Measurements from ENCODE around the gene RTRAF. TPM values are rescaled to one million over a fixed set of nuclear protein-coding genes. Genes with fewer than 3 reads are reported as not detected.

Gene RTRAF
- total and polyA plus RNA-seq, 2 donors (not counting 1 experiment from before 2014, with no cell fraction given), result 34.7 to 91.1 TPM

DNA sequence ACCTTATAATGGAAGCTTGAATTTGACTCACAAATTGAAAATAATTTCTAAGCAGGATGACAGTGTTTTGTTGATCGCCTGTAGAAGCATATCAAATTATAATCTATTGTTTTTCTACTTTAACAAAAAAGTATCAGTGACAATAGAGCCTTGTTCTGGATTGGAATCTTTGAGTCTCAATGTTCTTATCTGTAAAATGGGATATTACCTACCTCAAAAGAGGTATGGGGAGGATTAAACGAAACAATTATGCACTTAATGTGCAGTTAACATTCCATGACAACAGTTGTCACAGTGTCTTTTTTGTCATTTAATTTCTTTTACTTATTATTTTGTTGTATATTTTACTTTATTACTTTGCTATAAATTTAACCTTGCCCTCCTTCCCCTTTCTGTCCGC is 1.1 kb downstream of the RTRAF start:
- Histone ChIP-seq H2AFZ (ENCODE audit: insufficient read depth, low read depth, low read length, poor library complexity, severe bottlenecking) (peak overlapping the region; percentile 87), H3K27ac (ENCODE audit: low read length in 2 of 2) (peak overlapping the region in 1 of 2 donors; percentile 95), H3K4me2 (replicated peaks; ENCODE audit: low read depth, low read length, poor library complexity, severe bottlenecking) (peak overlapping the region; percentile 75), H4K20me1 (ENCODE audit: control insufficient read depth, insufficient read depth, low read length, poor library complexity, severe bottlenecking) (peaks cover 4% of the 10 kb centered on the region), H3K27me3 (replicated peaks in 1 of 4; ENCODE audit: control extremely low read depth in 1 of 4, control insufficient read depth in 3 of 4, insufficient read depth in 4 of 4, low read length in 3 of 4) (no peaks in the 10 kb centered on the region), H3K9ac (ENCODE audit: low read length) (peak overlapping the region; percentile 95), H3K36me3 (replicated peaks in 1 of 2; ENCODE audit: control extremely low read depth in 1 of 2, control insufficient read depth in 1 of 2, extremely low read depth in 1 of 2, insufficient read depth in 2 of 2, low read length in 1 of 2) (peaks cover 0 to 31% of the 10 kb centered on the region in 2 experiments), H3K9me3 (ENCODE audit: control extremely low read depth in 1 of 3, control insufficient read depth in 2 of 3, insufficient read depth in 1 of 3, low read length in 2 of 3) (no peaks in the 10 kb centered on the region), H3K79me2 (ENCODE audit: control insufficient read depth, insufficient read depth, low read length) (peaks cover 56% of the 10 kb centered on the region), H3K4me1 (ENCODE audit: control insufficient read depth in 2 of 2, insufficient read depth in 2 of 2, low read length in 2 of 2) (peaks cover 15 to 24% of the 10 kb centered on the region in 2 donors), H3K4me3 (ENCODE audit: control extremely low read depth in 1 of 5, extremely low read depth in 1 of 5, insufficient read depth in 1 of 5, low read depth in 2 of 5, low read length in 4 of 5) (peak overlapping the region in 4 of 5 experiments; percentile 74 to 94 (median 84))
- intact Hi-C loops (cut with micrococcal nuclease), result loop anchor here (10.0 kb wide), 1 partner anchor 896 kb away; the partner anchor contains the start of gene TRIM9
- ChIA-PET CTCF (interaction anchor here (0.6 to 1.9 kb wide), 2 partner anchors 11 to 264 kb away, joined by 3 to 9 read pairs; no protein-coding TSS in a partner anchor), POLR2A (no interaction called here)
- Mint-ChIP-seq H3K9me3 (ENCODE audit: insufficient read depth) (no peaks in the 10 kb centered on the region), H3K27me3 (no peaks in the 10 kb centered on the region), H3K27ac (peak overlapping the region; percentile 91), H3K4me1 (peaks cover 36% of the 10 kb centered on the region), H3K4me3 (peak overlapping the region; percentile 98)
- no peak for ATAC-seq (ENCODE audit: low read depth)
- no peak for DNase-seq
- WGBS (ENCODE audit: insufficient coverage), result no CpG with 5 or more reads among the region's 3 CpGs
- TF ChIP-seq, protein P1, sequence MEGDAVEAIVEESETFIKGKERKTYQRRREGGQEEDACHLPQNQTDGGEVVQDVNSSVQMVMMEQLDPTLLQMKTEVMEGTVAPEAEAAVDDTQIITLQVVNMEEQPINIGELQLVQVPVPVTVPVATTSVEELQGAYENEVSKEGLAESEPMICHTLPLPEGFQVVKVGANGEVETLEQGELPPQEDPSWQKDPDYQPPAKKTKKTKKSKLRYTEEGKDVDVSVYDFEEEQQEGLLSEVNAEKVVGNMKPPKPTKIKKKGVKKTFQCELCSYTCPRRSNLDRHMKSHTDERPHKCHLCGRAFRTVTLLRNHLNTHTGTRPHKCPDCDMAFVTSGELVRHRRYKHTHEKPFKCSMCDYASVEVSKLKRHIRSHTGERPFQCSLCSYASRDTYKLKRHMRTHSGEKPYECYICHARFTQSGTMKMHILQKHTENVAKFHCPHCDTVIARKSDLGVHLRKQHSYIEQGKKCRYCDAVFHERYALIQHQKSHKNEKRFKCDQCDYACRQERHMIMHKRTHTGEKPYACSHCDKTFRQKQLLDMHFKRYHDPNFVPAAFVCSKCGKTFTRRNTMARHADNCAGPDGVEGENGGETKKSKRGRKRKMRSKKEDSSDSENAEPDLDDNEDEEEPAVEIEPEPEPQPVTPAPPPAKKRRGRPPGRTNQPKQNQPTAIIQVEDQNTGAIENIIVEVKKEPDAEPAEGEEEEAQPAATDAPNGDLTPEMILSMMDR (IDR thresholded peaks at IDR 0.05), result no peak
- no peak for TF ChIP-seq EZH2 (IDR thresholded peaks at IDR 0.05; ENCODE audit: borderline replicate concordance, insufficient read depth, low read depth, low read length, poor library complexity, severe bottlenecking)

DNA sequence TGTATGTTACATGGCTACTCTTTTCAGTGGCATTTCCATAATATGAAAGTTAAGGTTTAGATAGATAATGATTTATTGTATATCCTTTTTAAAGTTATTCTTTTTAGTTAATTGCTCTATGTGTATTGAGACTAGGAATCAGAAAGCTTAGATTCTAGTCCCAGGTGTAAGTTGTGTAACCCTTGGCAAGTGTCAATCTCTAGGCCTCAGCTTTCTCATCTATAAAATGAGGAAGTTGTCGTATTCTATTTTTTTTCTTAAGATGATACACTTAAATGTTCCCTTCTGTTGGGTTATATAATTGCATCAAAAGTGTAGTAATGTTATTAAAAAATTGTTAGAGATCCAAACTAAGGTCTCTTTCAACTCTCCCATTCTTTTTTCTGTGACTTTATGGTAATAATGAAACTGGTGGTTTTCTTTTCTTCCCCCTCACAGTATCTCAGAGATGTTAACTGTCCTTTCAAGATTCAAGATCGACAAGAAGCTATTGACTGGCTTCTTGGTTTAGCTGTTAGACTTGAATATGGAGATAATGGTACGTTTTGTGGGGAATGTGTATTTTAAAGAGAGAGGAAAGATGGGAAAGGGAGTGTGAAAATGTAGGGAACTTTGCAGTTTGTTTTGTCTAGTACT is 4.1 kb downstream of the RTRAF start:
- peak overlapping the region; percentile 15 for H2AFZ ChIP-seq (ENCODE audit: insufficient read depth, low read depth, low read length, poor library complexity, severe bottlenecking)
- intact Hi-C loops (cut with micrococcal nuclease), result loop anchor here (10.0 kb wide), 1 partner anchor 899 kb away; the partner anchor contains the start of gene TRIM9
- no peak overlapping the region for H3K27ac Mint-ChIP-seq
- peaks cover 36% of the 10 kb centered on the region for H3K4me1 Mint-ChIP-seq
- H3K9me3 ChIP-seq (ENCODE audit: control extremely low read depth in 1 of 3, control insufficient read depth in 2 of 3, insufficient read depth in 1 of 3, low read length in 2 of 3), result no peaks in the 10 kb centered on the region
- ChIA-PET POLR2A (no interaction called here), CTCF (interaction anchor here (0.5 to 4.0 kb wide), 3 partner anchors 13 to 26 kb away, joined by 3 to 20 read pairs (median 4); no protein-coding TSS in a partner anchor)
- H3K27me3 ChIP-seq (replicated peaks in 1 of 4; ENCODE audit: control extremely low read depth in 1 of 4, control insufficient read depth in 3 of 4, insufficient read depth in 4 of 4, low read length in 3 of 4), result no peaks in the 10 kb centered on the region
- H3K4me3 Mint-ChIP-seq, result no peak overlapping the region
- peak overlapping the region; percentile 10 for H3K4me2 ChIP-seq (replicated peaks; ENCODE audit: low read depth, low read length, poor library complexity, severe bottlenecking)
- no peaks in the 10 kb centered on the region for H3K9me3 Mint-ChIP-seq (ENCODE audit: insufficient read depth)
- no peaks in the 10 kb centered on the region for H3K27me3 Mint-ChIP-seq
- peaks cover 8 to 50% of the 10 kb centered on the region in 2 experiments for H3K36me3 ChIP-seq (replicated peaks in 1 of 2; ENCODE audit: control extremely low read depth in 1 of 2, control insufficient read depth in 1 of 2, extremely low read depth in 1 of 2, insufficient read depth in 2 of 2, low read length in 1 of 2)
- H4K20me1 ChIP-seq (ENCODE audit: control insufficient read depth, insufficient read depth, low read length, poor library complexity, severe bottlenecking), result peaks cover 11% of the 10 kb centered on the region
- TF ChIP-seq EZH2 (IDR thresholded peaks at IDR 0.05; ENCODE audit: borderline replicate concordance, insufficient read depth, low read depth, low read length, poor library complexity, severe bottlenecking), result no peak
- TF ChIP-seq, protein P1 (IDR thresholded peaks at IDR 0.05), result no peak
- H3K4me1 ChIP-seq (ENCODE audit: control insufficient read depth in 2 of 2, insufficient read depth in 2 of 2, low read length in 2 of 2), result peaks cover 14 to 23% of the 10 kb centered on the region in 2 donors
- ATAC-seq (ENCODE audit: low read depth) (no peak), DNase-seq (peak; percentile 31)
- WGBS (ENCODE audit: insufficient coverage), result 60% methylated on average over 1 of the region's 3 CpGs
- H3K4me3 ChIP-seq (ENCODE audit: control extremely low read depth in 1 of 5, extremely low read depth in 1 of 5, insufficient read depth in 1 of 5, low read depth in 2 of 5, low read length in 4 of 5), result no peak overlapping the region
- peak overlapping the region in 1 of 2 donors; percentile 56 for H3K27ac ChIP-seq (ENCODE audit: low read length in 2 of 2)
- H3K79me2 ChIP-seq (ENCODE audit: control insufficient read depth, insufficient read depth, low read length), result peaks cover 60% of the 10 kb centered on the region
- no peak overlapping the region for H3K9ac ChIP-seq (ENCODE audit: low read length)
